Sigmoid colon (tissue), 4 donors: ENCODE data around the gene UGT2B17.

Experiments
- CTCF ChIP-seq, 4 experiments: fragments of 450-650 bp in 3 of 4; fragments of 200-600 bp in 1 of 4; IDR thresholded peaks; one replicate each; pipeline ENCODE4 v1.5.1; 2016 to 2019; ENCODE audit warnings: antibody characterized with exemption in 4 of 4, mild to moderate bottlenecking in 3 of 4, moderate library complexity in 2 of 4
- EP300 ChIP-seq, 4 donors: sonication (generic); formaldehyde crosslinking; IDR thresholded peaks; one replicate each; pipeline ENCODE4 v1.6.1; 2017; ENCODE audit warnings: antibody characterized with exemption in 4 of 4
- POLR2A ChIP-seq, 2 donors: fragments of 450-650 bp; IDR thresholded peaks; one replicate each; pipeline ENCODE4 v1.6.1; 2016; ENCODE audit warnings: antibody characterized with exemption in 2 of 2, mild to moderate bottlenecking in 2 of 2, moderate library complexity in 2 of 2
- POLR2AphosphoS5 ChIP-seq, 4 donors: sonication (generic); formaldehyde crosslinking; IDR thresholded peaks; one replicate each; pipeline ENCODE4 v1.6.1; 2017; ENCODE audit warnings: antibody characterized with exemption in 4 of 4

- no peak for TF ChIP-seq POLR2AphosphoS5 (IDR thresholded peaks at IDR 0.05)
- TF ChIP-seq CTCF (IDR thresholded peaks at IDR 0.05) = no peak
- TF ChIP-seq POLR2A (IDR thresholded peaks at IDR 0.05) = no peak
- TF ChIP-seq EP300 (IDR thresholded peaks at IDR 0.05) = no peak
Measured at GRCh38 chr4:68490826-68491457, 85.2 kb downstream of the UGT2B17 start.
